ENCODE results near the gene GRIN3A.

GRCh38 chr9:101650142-101650541, 88.3 kb downstream of the GRIN3A start:
- TF ChIP-seq CTCF (IDR thresholded peaks at IDR 0.05): no peak
- TF ChIP-seq EZH2phosphoT487 (IDR thresholded peaks at IDR 0.05): no peak
